HCT116 (cell line): ENCODE measurements around the gene SLC7A11. TPM values are rescaled to one million over a fixed set of nuclear protein-coding genes. Genes with fewer than 3 reads are reported as not detected.
A peak's percentile ranks its signal among the peaks of the same experiment; 100 is the strongest.

Experiments used
- ATAC-seq: fragments of 200-7000 bp; cut with Tn5 transposase; 2 replicates; pipeline ENCODE4 v1.9.1; 2020; ENCODE audit warnings: mild to moderate bottlenecking, moderate library complexity
- BruUV-seq: library from RNA; stranded (reverse); fragments of 400-500 nt; replicated peaks from 2 replicates; lab custom pipeline; 2021; lab: Mats Ljungman, UMichigan
- CTCF ChIA-PET: fragments of 300-600 bp; sonication (Branson Sonifier 250); formaldehyde crosslinking; loops from one replicate; lab custom pipeline; 2021; ENCODE audit warnings: antibody characterized with exemption; lab: Charles Lee
- POLR2A ChIA-PET: fragments of 300-600, 350-600 bp; sonication (Branson Sonifier 250); formaldehyde crosslinking; loops from one replicate; lab custom pipeline; 2021; ENCODE audit warnings: antibody characterized with exemption; lab: Charles Lee
- RAD21 ChIA-PET, 2 experiments: fragments of 300-600 bp; sonication (Branson Sonifier 250); formaldehyde crosslinking; loops; one replicate each; lab custom pipeline; 2023; ENCODE audit warnings: low total read pairs in 2 of 2; ENCODE audit not compliant: uncharacterized antibody in 2 of 2, unreplicated experiment in 2 of 2, low non-redundant PET in 1 of 2; lab: Charles Lee
- DNase-seq: peaks from one replicate; pipeline ENCODE4 v3.0.0-alpha.2; 2010; ENCODE audit warnings: low read depth, low spot score
- H2AFZ ChIP-seq: fragments of 200-600 bp; shearing (Covaris generic), sonication (generic); 2 replicates; pipeline ENCODE4 v1.6.1; 2017; ENCODE audit warnings: low read depth, mixed run types, mixed read lengths, antibody characterized with exemption, low read length; ENCODE audit not compliant: poor library complexity, severe bottlenecking
- H3K27ac ChIP-seq: 2 replicates; pipeline ENCODE4 v1.5.1; 2012; ENCODE audit warnings: low read depth, low read length
- H3K27me3 ChIP-seq: fragments of 200-600 bp; sonication (generic); 2 replicates; pipeline ENCODE4 v1.6.1; 2016; ENCODE audit warnings: mixed run types, low read length, mixed read lengths; ENCODE audit not compliant: insufficient read depth
- H3K36me3 ChIP-seq, 2 experiments: fragments of 200-500 bp in 1 of 2; fragments of 200-600 bp in 1 of 2; sonication (Bioruptor generic) in 1 of 2; sonication (generic) in 1 of 2; 2 replicates each; pipeline versions ENCODE4 v1.5.1 to v1.6.1; 2014 to 2016; ENCODE audit warnings: low read length in 2 of 2, inconsistent platforms in 1 of 2, mixed read lengths in 1 of 2, mixed run types in 1 of 2; ENCODE audit not compliant: insufficient read depth in 2 of 2, control insufficient read depth in 1 of 2
- H3K4me1 ChIP-seq, 2 experiments: fragments of 200-600 bp in 1 of 2; sonication (generic) in 1 of 2; 2 replicates each; pipeline versions ENCODE4 v1.5.1 to v1.6.1; 2012 to 2017; ENCODE audit warnings: low read length in 2 of 2, inconsistent platforms in 1 of 2, mild to moderate bottlenecking in 1 of 2, mixed read lengths in 1 of 2, mixed run types in 1 of 2, moderate library complexity in 1 of 2; ENCODE audit not compliant: insufficient read depth in 2 of 2, control insufficient read depth in 1 of 2
- H3K4me2 ChIP-seq: fragments of 200-600 bp; sonication (generic); 2 replicates; pipeline ENCODE4 v1.6.1; 2017; ENCODE audit warnings: mixed run types, low read length, mixed read lengths
- H3K4me3 ChIP-seq, 2 experiments: fragments of 200-600 bp in 1 of 2; sonication (generic) in 1 of 2; replicated peaks in 1 of 2; 2 replicates each; pipeline ENCODE4 v1.5.1; 2011 to 2016; ENCODE audit warnings: low read length in 2 of 2, control low read depth in 1 of 2, low read depth in 1 of 2, mild to moderate bottlenecking in 1 of 2, mixed read lengths in 1 of 2, mixed run types in 1 of 2
- H3K79me2 ChIP-seq: fragments of 200-600 bp; sonication (generic); 2 replicates; pipeline ENCODE4 v1.6.1; 2017; ENCODE audit warnings: mild to moderate bottlenecking, mixed run types, low read length, moderate library complexity, mixed read lengths; ENCODE audit not compliant: insufficient read depth
- H3K9ac ChIP-seq: fragments of 200-600 bp; sonication (generic); 2 replicates; pipeline ENCODE4 v1.6.1; 2016; ENCODE audit warnings: low read length, mixed read lengths
- H3K9me2 ChIP-seq: fragments of 200-600 bp; sonication (generic), shearing (Covaris generic); 2 replicates; pipeline ENCODE4 v1.6.1; 2017; ENCODE audit warnings: mixed run types, mild to moderate bottlenecking, moderate library complexity; ENCODE audit not compliant: insufficient read depth
- H3K9me3 ChIP-seq, 2 experiments: fragments of 200-500 bp in 1 of 2; fragments of 200-600 bp in 1 of 2; sonication (Bioruptor generic) in 1 of 2; sonication (generic) in 1 of 2; 2 replicates each; pipeline ENCODE4 v1.6.1; 2014 to 2017; ENCODE audit warnings: low read length in 2 of 2, mixed read lengths in 2 of 2, inconsistent platforms in 1 of 2, low read depth in 1 of 2, mild to moderate bottlenecking in 1 of 2, mixed run types in 1 of 2, moderate library complexity in 1 of 2; ENCODE audit not compliant: control insufficient read depth in 1 of 2, insufficient read depth in 1 of 2
- H4K20me1 ChIP-seq: fragments of 200-600 bp; sonication (generic), shearing (Covaris generic); 2 replicates; pipeline ENCODE4 v1.6.1; 2017; ENCODE audit warnings: mixed run types, mild to moderate bottlenecking, moderate library complexity; ENCODE audit not compliant: insufficient read depth
- CBX3 ChIP-seq: IDR thresholded peaks from 2 replicates; pipeline ENCODE4 v1.6.1; 2012; ENCODE audit warnings: low read depth
- CEBPB ChIP-seq: IDR thresholded peaks from 2 replicates; pipeline ENCODE4 v1.6.1; 2012; ENCODE audit warnings: low read depth
- EGR1 ChIP-seq: IDR thresholded peaks from 2 replicates; pipeline ENCODE4 v1.6.1; 2012; ENCODE audit warnings: low read depth
- EZH2 ChIP-seq: fragments of 200-600 bp; sonication (generic); IDR thresholded peaks from 2 replicates; pipeline ENCODE4 v1.6.1; 2017; ENCODE audit warnings: antibody characterized with exemption, mixed run types
- FOSL1 ChIP-seq: IDR thresholded peaks from 2 replicates; pipeline ENCODE4 v1.6.1; 2012; ENCODE audit warnings: low read depth
- POLR2A ChIP-seq: IDR thresholded peaks from 2 replicates; pipeline ENCODE4 v1.7.0; 2011; ENCODE audit warnings: borderline replicate concordance; ENCODE audit not compliant: insufficient read depth, insufficient read length; ENCODE audit errors: extremely low read depth
- POLR2AphosphoS5 ChIP-seq: IDR thresholded peaks from 2 replicates; pipeline ENCODE4 v1.6.1; 2011; ENCODE audit warnings: mild to moderate bottlenecking, low read depth, low read length, moderate library complexity
- REST ChIP-seq: IDR thresholded peaks from 2 replicates; pipeline ENCODE4 v1.6.1; 2012; ENCODE audit warnings: low read depth
- SIN3A ChIP-seq: IDR thresholded peaks from 2 replicates; pipeline ENCODE4 v1.6.1; 2012; ENCODE audit warnings: low read depth
- SP1 ChIP-seq: IDR thresholded peaks from 2 replicates; pipeline ENCODE4 v1.6.1; 2012; ENCODE audit warnings: low read depth
- SRF ChIP-seq: IDR thresholded peaks from 2 replicates; pipeline ENCODE4 v1.6.1; 2012; ENCODE audit warnings: low read depth
- YY1 ChIP-seq: IDR thresholded peaks from 2 replicates; pipeline ENCODE4 v1.6.1; 2011; ENCODE audit warnings: low read length, low read depth, moderate library complexity, mild to moderate bottlenecking; ENCODE audit not compliant: insufficient replicate concordance; ENCODE audit errors: extremely low read depth
- ZFX ChIP-seq: fragments of 450-650 bp; IDR thresholded peaks from 2 replicates; pipeline ENCODE4 v1.6.1; 2017
- ZNF274 ChIP-seq: fragments of 200-500 bp; sonication (Bioruptor generic); IDR thresholded peaks from 2 replicates; pipeline ENCODE4 v1.6.1; 2014; ENCODE audit warnings: mild to moderate bottlenecking, low read depth, low read length, inconsistent platforms
- intact Hi-C: fragments of 100-400 bp; cut with micrococcal nuclease; formaldehyde crosslinking; loops from 2 replicates; pipeline ENCODE4 v1.10.0; 2022
- total RNA-seq: library from RNA; stranded (reverse); gene quantifications from one replicate; pipeline ENCODE4 v1.2.1, GENCODE V29; 2021; ENCODE audit not compliant: unreplicated experiment
- TF ChIP-seq, protein P1 (sequence below): IDR thresholded peaks from 2 replicates; pipeline ENCODE4 v1.6.1; 2012

SLC7A11 gene
- total RNA-seq, 1 experiment from 2014 or later: 45.8 TPM

GRCh38 chr4:138236037-138236436 lies 6.1 kb downstream of the SLC7A11 start (continued):
- TF ChIP-seq FOSL1: no peak
- no peak for TF ChIP-seq YY1
- no peak for TF ChIP-seq ZNF274
- no peak for TF ChIP-seq SP1
- no peak for TF ChIP-seq EZH2
- no peak for TF ChIP-seq CBX3
- TF ChIP-seq EGR1: no peak
- no peak for TF ChIP-seq POLR2AphosphoS5
- TF ChIP-seq, all 23 proteins: peak for 0

DNA sequence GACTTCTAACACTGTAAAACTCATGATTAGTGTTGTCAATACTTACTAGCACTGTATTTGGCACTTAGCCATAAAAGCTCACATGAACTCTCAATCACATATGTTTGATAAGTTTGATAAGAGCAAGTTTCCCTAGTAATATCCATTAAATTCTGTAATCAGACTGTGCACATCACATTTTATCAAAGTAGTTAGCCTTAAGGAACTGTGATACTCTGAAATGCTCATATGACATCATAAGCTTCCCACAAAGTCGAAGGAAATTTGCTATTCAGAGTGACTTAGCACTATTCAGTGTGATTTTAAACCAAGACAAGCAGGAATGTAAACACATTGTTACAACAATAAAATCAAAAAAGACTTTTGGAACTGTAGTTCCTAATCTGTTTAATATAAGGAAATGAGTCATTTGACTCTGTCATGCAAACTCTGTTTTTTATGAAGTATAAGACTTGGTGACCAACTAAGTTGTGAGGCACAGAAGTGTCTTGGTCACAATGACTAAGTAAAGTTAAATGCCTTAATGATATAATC lies 6.7 kb downstream of the SLC7A11 start:
- ATAC-seq (peak; percentile 46; the same call in 1 of the 2 replicates), DNase-seq (peak; percentile 15)
- H3K36me3 ChIP-seq: no peaks in the 10 kb centered on the region
- no peaks in the 10 kb centered on the region for H4K20me1 ChIP-seq
- H3K79me2 ChIP-seq: peaks cover 6% of the 10 kb centered on the region
- H3K4me3 ChIP-seq: no peak overlapping the region
- H3K9ac ChIP-seq: peak overlapping the region; percentile 21; the same call in 1 of the 2 replicates
- peak overlapping the region; percentile 52 for H3K4me2 ChIP-seq
- ChIA-PET RAD21 (no interaction called here), POLR2A (no interaction called here), CTCF (no interaction called here)
- no peaks in the 10 kb centered on the region for H3K9me2 ChIP-seq
- H3K27ac ChIP-seq: peak overlapping the region; percentile 3; the same call in 1 of the 2 replicates
- H3K4me1 ChIP-seq: peaks cover 2 to 18% of the 10 kb centered on the region in 2 experiments; a peak in 3 of 4 replicates
- TF ChIP-seq SRF: no peak
- TF ChIP-seq SIN3A: no peak
- TF ChIP-seq FOSL1: peak; percentile 23; the same call in 1 of the 2 replicates
- TF ChIP-seq, protein P1, sequence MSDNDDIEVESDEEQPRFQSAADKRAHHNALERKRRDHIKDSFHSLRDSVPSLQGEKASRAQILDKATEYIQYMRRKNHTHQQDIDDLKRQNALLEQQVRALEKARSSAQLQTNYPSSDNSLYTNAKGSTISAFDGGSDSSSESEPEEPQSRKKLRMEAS: no peak
- TF ChIP-seq SP1: 0 out of 2 replicates have a peak, but pooled peaks have one; percentile 25
- TF ChIP-seq REST: no peak
- no peak for TF ChIP-seq POLR2A
- no peak for TF ChIP-seq ZFX
- TF ChIP-seq CEBPB: no peak
- no peak overlapping the region for H2AFZ ChIP-seq
- intact Hi-C loops: no loop called here
- no TSS peak for BruUV-seq
- no peaks in the 10 kb centered on the region for H3K27me3 ChIP-seq
- no peaks in the 10 kb centered on the region for H3K9me3 ChIP-seq
